22Rv1 (cell line): Measurements from ENCODE around the gene HYAL2.

ENCODE experiments used
- CTCF ChIP-seq: fragments of 450-650 bp; IDR thresholded peaks from 2 replicates; pipeline ENCODE4 v1.5.1; 2017; ENCODE audit warnings: mild to moderate bottlenecking
- ZFX ChIP-seq: fragments of 450-650 bp; IDR thresholded peaks from 2 replicates; pipeline ENCODE4 v1.6.1; 2017; ENCODE audit warnings: antibody characterized with exemption, borderline replicate concordance

- TF ChIP-seq CTCF (peak; percentile 73), ZFX (no peak)
Measured at GRCh38 chr3:50321336-50322114, 1.0 kb downstream of the HYAL2 start.
